PFSK-1 (cell line): Measurements from ENCODE around the gene IFT88.

ENCODE experiments used
- FOXP2 ChIP-seq: optimal IDR thresholded peaks from 2 replicates; pipeline ENCODE3; 2011; ENCODE audit warnings: borderline replicate concordance, control low read depth, inconsistent platforms; ENCODE audit not compliant: insufficient read depth; ENCODE audit errors: extremely low read length, extremely low read depth
- SIN3A ChIP-seq: IDR thresholded peaks from 2 replicates; pipeline ENCODE4 v1.6.1; 2012; ENCODE audit warnings: mild to moderate bottlenecking, low read length, moderate library complexity, borderline replicate concordance; ENCODE audit not compliant: insufficient read depth
- TAF1 ChIP-seq: IDR thresholded peaks from 2 replicates; pipeline ENCODE4 v1.6.1; 2012; ENCODE audit warnings: low read length, control low read depth, borderline replicate concordance; ENCODE audit not compliant: insufficient read depth
- TF ChIP-seq, protein P1 (sequence below), 2 experiments: IDR thresholded peaks; 2 replicates each; pipeline versions ENCODE4 v1.6.1 to v1.8.0; 2011 to 2012; ENCODE audit warnings: low read depth in 2 of 2, low read length in 2 of 2, control low read depth in 1 of 2, inconsistent platforms in 1 of 2, mild to moderate bottlenecking in 1 of 2, moderate library complexity in 1 of 2; ENCODE audit not compliant: insufficient read depth in 1 of 2

DNA sequence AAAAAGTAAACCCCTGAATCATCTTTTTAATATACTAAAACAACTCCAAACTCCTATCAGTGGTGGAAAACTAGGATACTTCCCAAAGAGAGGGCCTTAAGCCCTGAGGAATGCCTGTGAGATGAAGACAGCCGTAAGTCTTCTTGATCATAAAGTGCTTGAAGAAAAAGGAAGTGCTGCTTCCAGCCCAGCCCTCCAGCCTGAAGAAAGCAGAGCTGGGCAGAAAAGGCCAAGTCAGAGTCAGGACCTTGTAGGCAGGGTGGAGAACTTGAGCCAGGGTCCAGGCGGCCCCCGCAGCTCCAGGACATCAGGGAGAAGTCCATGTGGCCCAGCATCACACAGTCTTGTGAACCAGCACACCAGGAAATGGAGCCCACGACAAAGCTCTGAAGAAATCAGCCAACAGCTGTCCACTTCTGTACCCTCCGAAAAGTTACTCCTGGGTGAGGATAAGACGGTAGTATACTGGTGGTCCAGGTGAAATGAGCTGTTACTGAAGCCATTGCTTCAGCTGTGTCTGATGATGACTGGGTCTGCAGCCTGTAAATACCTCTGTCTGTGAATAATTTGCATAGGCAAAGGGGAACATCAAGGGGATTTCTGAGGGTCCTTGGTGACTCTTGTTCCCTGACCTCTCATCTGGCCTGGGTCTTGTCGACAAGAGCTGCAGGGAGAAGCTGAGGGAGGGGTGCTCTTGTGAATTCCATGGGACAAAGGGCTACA lies 22.6 kb upstream of the IFT88 start:
- TF ChIP-seq SIN3A, result no peak
- no peak for TF ChIP-seq FOXP2
- TF ChIP-seq TAF1, result no peak
- TF ChIP-seq, protein P1, sequence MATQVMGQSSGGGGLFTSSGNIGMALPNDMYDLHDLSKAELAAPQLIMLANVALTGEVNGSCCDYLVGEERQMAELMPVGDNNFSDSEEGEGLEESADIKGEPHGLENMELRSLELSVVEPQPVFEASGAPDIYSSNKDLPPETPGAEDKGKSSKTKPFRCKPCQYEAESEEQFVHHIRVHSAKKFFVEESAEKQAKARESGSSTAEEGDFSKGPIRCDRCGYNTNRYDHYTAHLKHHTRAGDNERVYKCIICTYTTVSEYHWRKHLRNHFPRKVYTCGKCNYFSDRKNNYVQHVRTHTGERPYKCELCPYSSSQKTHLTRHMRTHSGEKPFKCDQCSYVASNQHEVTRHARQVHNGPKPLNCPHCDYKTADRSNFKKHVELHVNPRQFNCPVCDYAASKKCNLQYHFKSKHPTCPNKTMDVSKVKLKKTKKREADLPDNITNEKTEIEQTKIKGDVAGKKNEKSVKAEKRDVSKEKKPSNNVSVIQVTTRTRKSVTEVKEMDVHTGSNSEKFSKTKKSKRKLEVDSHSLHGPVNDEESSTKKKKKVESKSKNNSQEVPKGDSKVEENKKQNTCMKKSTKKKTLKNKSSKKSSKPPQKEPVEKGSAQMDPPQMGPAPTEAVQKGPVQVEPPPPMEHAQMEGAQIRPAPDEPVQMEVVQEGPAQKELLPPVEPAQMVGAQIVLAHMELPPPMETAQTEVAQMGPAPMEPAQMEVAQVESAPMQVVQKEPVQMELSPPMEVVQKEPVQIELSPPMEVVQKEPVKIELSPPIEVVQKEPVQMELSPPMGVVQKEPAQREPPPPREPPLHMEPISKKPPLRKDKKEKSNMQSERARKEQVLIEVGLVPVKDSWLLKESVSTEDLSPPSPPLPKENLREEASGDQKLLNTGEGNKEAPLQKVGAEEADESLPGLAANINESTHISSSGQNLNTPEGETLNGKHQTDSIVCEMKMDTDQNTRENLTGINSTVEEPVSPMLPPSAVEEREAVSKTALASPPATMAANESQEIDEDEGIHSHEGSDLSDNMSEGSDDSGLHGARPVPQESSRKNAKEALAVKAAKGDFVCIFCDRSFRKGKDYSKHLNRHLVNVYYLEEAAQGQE (IDR thresholded peaks at IDR 0.05; ENCODE audit: insufficient read depth in 1 of 2, low read depth in 2 of 2, low read length in 2 of 2), result no peak
